ENCODE measurements around the gene MT1A.

DNA sequence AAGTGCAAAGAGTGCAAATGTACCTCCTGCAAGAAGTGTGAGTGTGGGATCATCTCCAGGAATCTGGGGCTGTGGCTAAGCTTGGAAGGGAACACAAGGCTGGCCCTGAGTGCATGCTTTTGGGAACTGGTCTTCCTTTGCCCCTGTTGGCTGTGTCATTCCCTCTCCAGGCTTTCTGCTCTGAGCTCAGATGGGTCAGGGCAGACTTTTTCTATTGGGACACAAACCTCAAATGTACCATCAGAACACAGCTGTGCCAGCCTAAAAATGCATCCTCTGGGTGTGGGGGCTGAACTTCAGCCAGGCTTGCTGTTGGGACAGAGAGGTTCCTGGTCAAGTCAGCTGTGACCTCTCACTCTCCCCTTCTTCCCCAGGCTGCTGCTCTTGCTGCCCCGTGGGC is 14.1 kb downstream of the MT1A start:
- TF ChIP-seq SP1 (IDR thresholded peaks at IDR 0.05; ENCODE audit: low read depth, low read length) (no peak), PHF8 (conservative IDR thresholded peaks at IDR 0.05; ENCODE audit: low read depth, low read length) (no peak), SIN3A (conservative IDR thresholded peaks at IDR 0.05 in 1 of 2, IDR thresholded peaks at IDR 0.05 in 1 of 2; ENCODE audit: low read depth in 1 of 2, low read length in 2 of 2) (no peak), CEBPB (IDR thresholded peaks at IDR 0.05; ENCODE audit: low read depth, low read length) (no peak)
- TF ChIP-seq, protein P1, sequence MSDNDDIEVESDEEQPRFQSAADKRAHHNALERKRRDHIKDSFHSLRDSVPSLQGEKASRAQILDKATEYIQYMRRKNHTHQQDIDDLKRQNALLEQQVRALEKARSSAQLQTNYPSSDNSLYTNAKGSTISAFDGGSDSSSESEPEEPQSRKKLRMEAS (IDR thresholded peaks at IDR 0.05): no peak

All from H1 (cell line).